Mesendoderm (in vitro differentiated cells): ENCODE results near the gene METRN. TPM values are rescaled to one million over a fixed set of nuclear protein-coding genes. Genes with fewer than 3 reads are reported as not detected.

Experiments
- DNase-seq: peaks from one replicate; pipeline ENCODE4 v3.0.0; 2013
- H2AK5ac ChIP-seq: 2 replicates; pipeline ENCODE4 v1.6.1; 2013; ENCODE audit warnings: low read length, inconsistent platforms
- H2BK120ac ChIP-seq: 2 replicates; pipeline ENCODE4 v1.6.1; 2013; ENCODE audit warnings: low read depth, mild to moderate bottlenecking, low read length, moderate library complexity, mixed read lengths
- H2BK15ac ChIP-seq: replicated peaks from 2 replicates; pipeline ENCODE4 v1.6.1; 2013; ENCODE audit warnings: low read depth, mild to moderate bottlenecking, moderate library complexity
- H2BK5ac ChIP-seq: 2 replicates; pipeline ENCODE4 v1.6.1; 2013; ENCODE audit warnings: low read length, inconsistent platforms
- H3K18ac ChIP-seq: 2 replicates; pipeline ENCODE4 v1.6.1; 2013; ENCODE audit warnings: mild to moderate bottlenecking, low read length, mixed read lengths
- H3K23ac ChIP-seq: one replicate; pipeline ENCODE4 v1.6.1; 2013; ENCODE audit warnings: low read length
- H3K27ac ChIP-seq: 2 replicates; pipeline ENCODE4 v1.5.1; 2013; ENCODE audit warnings: low read depth, mild to moderate bottlenecking, inconsistent platforms, low read length, moderate library complexity
- H3K27me3 ChIP-seq: 2 replicates; pipeline ENCODE4 v1.6.1; 2013; ENCODE audit warnings: low read length, control low read depth, mild to moderate bottlenecking, inconsistent platforms; ENCODE audit not compliant: insufficient read depth, poor library complexity
- H3K36me3 ChIP-seq: 2 replicates; pipeline ENCODE4 v1.6.1; 2013; ENCODE audit warnings: low read length, inconsistent platforms; ENCODE audit not compliant: control insufficient read depth, insufficient read depth
- H3K4ac ChIP-seq: one replicate; pipeline ENCODE4 v1.6.1; 2013; ENCODE audit warnings: low read depth, mild to moderate bottlenecking, low read length, moderate library complexity
- H3K4me1 ChIP-seq: 2 replicates; pipeline ENCODE4 v1.6.1; 2013; ENCODE audit warnings: low read depth, low read length, inconsistent platforms; ENCODE audit not compliant: control insufficient read depth
- H3K4me2 ChIP-seq: 2 replicates; pipeline ENCODE4 v1.6.1; 2013; ENCODE audit warnings: low read length
- H3K4me3 ChIP-seq: 2 replicates; pipeline ENCODE4 v1.5.1; 2013; ENCODE audit warnings: mild to moderate bottlenecking, low read length
- H3K56ac ChIP-seq: one replicate; pipeline ENCODE4 v1.6.1; 2013; ENCODE audit warnings: low read length
- H3K79me1 ChIP-seq: 2 replicates; pipeline ENCODE4 v1.6.1; 2013; ENCODE audit warnings: low read length, inconsistent platforms
- H3K79me2 ChIP-seq: 2 replicates; pipeline ENCODE4 v1.6.1; 2013; ENCODE audit warnings: mild to moderate bottlenecking, low read length; ENCODE audit not compliant: control insufficient read depth, insufficient read depth
- H3K9ac ChIP-seq: 2 replicates; pipeline ENCODE4 v1.6.1; 2013; ENCODE audit warnings: low read length, inconsistent platforms
- H4K5ac ChIP-seq: one replicate; pipeline ENCODE4 v1.6.1; 2013; ENCODE audit warnings: low read length
- H4K8ac ChIP-seq: one replicate; pipeline ENCODE4 v1.6.1; 2013; ENCODE audit warnings: low read depth, mild to moderate bottlenecking, control low read depth, low read length, moderate library complexity
- WGBS: extraction: QIAGEN DNeasy Blood & Tissue Kit; methylation state at CpG from one replicate; pipeline ENCODE4 v1.1.7; 2013; ENCODE audit warnings: low lambda C conversion rate, missing lambda C conversion rate; ENCODE audit not compliant: insufficient coverage; ENCODE audit errors: extremely low coverage; 5-methylcytosine and 5-hydroxymethylcytosine counted together
- polyA plus RNA-seq, 2 experiments: library from polyadenylated mRNA; stranded (reverse); fragments of 200-250 nt; gene quantifications; one replicate each; pipeline ENCODE4 v1.2.3, GENCODE V29; 2013

The METRN gene
- 2.4 TPM for polyA plus RNA-seq (2013, experiment 1 of 2)
- 2.0 TPM for polyA plus RNA-seq (2013, experiment 2 of 2)

DNA sequence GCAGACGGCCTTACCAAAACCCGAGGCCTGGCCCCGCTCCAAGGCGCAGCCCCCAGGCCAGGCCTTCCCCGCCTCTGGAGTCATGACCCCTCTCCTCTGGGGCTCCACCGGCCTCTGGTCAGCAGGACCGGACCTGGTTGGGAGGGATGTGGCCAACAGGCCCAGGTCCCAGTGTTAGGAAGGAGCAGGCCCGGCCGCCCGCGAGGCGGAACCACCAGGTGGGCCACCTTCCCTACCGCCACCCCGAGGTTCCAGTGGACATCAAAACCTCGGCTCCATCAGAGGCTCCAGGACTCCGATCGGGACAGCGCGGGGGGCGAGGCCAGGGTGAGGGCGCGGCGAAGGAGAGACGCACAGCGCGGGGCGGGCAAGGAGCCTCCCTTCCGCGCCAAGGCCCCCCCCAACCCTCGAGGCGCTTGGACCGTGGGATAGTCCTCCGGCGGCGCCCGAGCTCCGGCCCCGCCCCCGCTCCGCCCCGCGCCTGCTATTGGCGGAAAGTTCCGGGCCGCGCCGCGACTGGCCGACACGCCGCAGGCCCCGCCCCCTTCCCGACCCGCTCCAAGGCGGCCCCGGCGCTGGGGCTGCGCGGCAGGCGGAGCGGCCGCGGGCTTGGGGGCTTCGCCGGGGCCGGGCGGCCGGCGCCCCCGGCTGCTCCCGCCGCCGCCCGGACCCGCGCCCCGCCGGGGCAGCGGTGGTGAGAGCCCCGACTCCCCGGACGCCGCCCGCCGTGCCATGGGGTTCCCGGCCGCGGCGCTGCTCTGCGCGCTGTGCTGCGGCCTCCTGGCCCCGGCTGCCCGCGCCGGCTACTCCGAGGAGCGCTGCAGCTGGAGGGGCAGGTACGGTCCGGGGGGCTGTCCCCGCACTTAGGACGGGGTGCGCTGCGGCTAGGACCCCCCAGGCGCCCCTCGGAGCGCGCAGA lies at the start of gene METRN:
Gene METRN (plus strand): TSS at position 561 of the 919 bp plus-strand sequence. CDS start 172 bp downstream, at position 733.
- no peak within 1 kb of the TSS for H4K5ac ChIP-seq
- H3K4me3 ChIP-seq: no peak within 1 kb of the TSS
- no peaks in the 10 kb centered on the region for H3K79me1 ChIP-seq
- no peaks in the 10 kb centered on the region for H3K4me1 ChIP-seq
- H3K36me3 ChIP-seq: no peaks in the 10 kb centered on the region
- no peak within 1 kb of the TSS for H4K8ac ChIP-seq
- H3K27ac ChIP-seq: no peak within 1 kb of the TSS
- peaks cover 7% of the 10 kb centered on the region for H3K27me3 ChIP-seq
- no peak within 1 kb of the TSS for H3K18ac ChIP-seq
- H2BK120ac ChIP-seq: no peak within 1 kb of the TSS
- no peak within 1 kb of the TSS for H3K23ac ChIP-seq
- peak; percentile 83 for DNase-seq
- peak within 1 kb of the TSS; percentile 58 for H3K4me2 ChIP-seq
- H3K56ac ChIP-seq: peak within 1 kb of the TSS; percentile 58
- no peaks in the 10 kb centered on the region for H3K79me2 ChIP-seq
- H3K9ac ChIP-seq: peak within 1 kb of the TSS; percentile 47
- H2AK5ac ChIP-seq: no peak within 1 kb of the TSS
- H2BK15ac ChIP-seq: no peak within 1 kb of the TSS
- H3K4ac ChIP-seq: no peak within 1 kb of the TSS
- no peak within 1 kb of the TSS for H2BK5ac ChIP-seq
- WGBS: no CpG with 5 or more reads among the region's 108 CpGs

DNA sequence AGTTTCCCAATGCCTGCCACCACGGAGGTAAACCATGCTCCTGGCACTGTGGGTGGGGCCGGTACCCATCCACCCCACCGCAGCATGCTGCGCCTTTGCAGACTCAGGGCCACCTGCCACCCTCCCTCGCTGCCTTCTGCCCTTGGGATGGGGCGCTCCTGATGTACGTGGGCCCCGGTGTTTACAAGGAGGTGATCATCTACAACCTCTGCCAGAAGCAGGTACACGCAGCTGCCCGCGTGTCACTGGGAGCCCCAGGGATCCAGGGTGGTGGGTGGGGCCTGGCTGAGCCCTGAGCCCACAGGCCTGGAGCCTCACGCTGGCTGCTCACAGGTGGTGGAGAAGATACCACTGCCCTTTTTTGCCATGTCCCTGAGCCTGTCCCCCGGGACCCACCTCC lies 48.3 kb upstream of the METRN start:
- no peak overlapping the region for H3K27ac ChIP-seq
- H2BK15ac ChIP-seq: no peak overlapping the region
- H3K4me2 ChIP-seq: no peak overlapping the region
- WGBS: no CpG with 5 or more reads among the region's 13 CpGs
- no peaks in the 10 kb centered on the region for H3K27me3 ChIP-seq
- H2BK5ac ChIP-seq: no peak overlapping the region
- H3K79me1 ChIP-seq: peaks cover 9% of the 10 kb centered on the region
- no peak overlapping the region for H3K18ac ChIP-seq
- no peak overlapping the region for H3K56ac ChIP-seq
- no peak overlapping the region for H3K4me3 ChIP-seq
- H2AK5ac ChIP-seq: no peak overlapping the region
- no peak overlapping the region for H4K8ac ChIP-seq
- H2BK120ac ChIP-seq: no peak overlapping the region
- H3K79me2 ChIP-seq: peaks cover 12% of the 10 kb centered on the region
- no peak overlapping the region for H4K5ac ChIP-seq
- H3K9ac ChIP-seq: no peak overlapping the region
- no peak for DNase-seq
- H3K4ac ChIP-seq: no peak overlapping the region
- H3K36me3 ChIP-seq: peaks cover 12% of the 10 kb centered on the region
- no peak overlapping the region for H3K23ac ChIP-seq
- no peaks in the 10 kb centered on the region for H3K4me1 ChIP-seq

DNA sequence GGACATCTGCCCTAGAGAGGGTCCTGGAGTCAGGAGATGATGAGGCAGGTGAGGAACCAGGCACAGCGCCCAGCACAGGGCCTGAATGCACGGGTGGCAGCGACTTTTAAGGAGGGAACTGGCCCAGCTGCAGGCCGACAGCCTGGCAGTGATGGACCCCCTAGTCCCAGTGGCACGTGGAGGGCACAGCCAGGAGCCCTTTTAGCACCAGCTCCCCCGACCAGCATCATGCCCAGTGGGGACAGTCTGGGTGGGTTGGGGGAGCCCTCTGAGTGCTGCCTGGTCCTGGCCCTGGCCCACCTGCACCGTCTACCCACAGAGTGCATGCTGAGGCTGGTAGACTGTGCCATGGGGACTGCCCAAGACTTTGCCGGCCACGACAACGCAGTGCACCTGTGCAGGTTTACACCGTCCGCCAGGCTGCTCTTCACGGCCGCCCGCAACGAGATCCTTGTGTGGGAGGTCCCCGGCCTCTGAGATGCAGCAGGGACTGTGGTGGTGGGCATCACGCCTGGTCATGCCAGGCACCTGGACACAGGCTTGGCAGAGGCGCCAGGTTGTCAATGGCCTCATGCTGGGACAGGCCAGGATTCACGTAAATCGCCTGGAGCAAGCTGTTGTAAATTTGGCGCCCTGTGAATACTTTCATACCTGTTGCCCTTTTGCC lies 47.7 kb upstream of the METRN start:
- H2AK5ac ChIP-seq: no peak overlapping the region
- H3K79me1 ChIP-seq: peaks cover 9% of the 10 kb centered on the region
- H3K56ac ChIP-seq: peak overlapping the region; percentile 64
- H3K27ac ChIP-seq: no peak overlapping the region
- H3K79me2 ChIP-seq: peaks cover 12% of the 10 kb centered on the region
- H3K23ac ChIP-seq: no peak overlapping the region
- H3K4me2 ChIP-seq: no peak overlapping the region
- H3K18ac ChIP-seq: no peak overlapping the region
- no peaks in the 10 kb centered on the region for H3K27me3 ChIP-seq
- WGBS: no CpG with 5 or more reads among the region's 22 CpGs
- H4K8ac ChIP-seq: no peak overlapping the region
- no peak for DNase-seq
- H2BK120ac ChIP-seq: no peak overlapping the region
- H3K4ac ChIP-seq: no peak overlapping the region
- no peak overlapping the region for H2BK5ac ChIP-seq
- H3K4me3 ChIP-seq: no peak overlapping the region
- H4K5ac ChIP-seq: no peak overlapping the region
- peaks cover 15% of the 10 kb centered on the region for H3K36me3 ChIP-seq
- no peaks in the 10 kb centered on the region for H3K4me1 ChIP-seq
- H2BK15ac ChIP-seq: no peak overlapping the region
- H3K9ac ChIP-seq: peak overlapping the region; percentile 42

DNA sequence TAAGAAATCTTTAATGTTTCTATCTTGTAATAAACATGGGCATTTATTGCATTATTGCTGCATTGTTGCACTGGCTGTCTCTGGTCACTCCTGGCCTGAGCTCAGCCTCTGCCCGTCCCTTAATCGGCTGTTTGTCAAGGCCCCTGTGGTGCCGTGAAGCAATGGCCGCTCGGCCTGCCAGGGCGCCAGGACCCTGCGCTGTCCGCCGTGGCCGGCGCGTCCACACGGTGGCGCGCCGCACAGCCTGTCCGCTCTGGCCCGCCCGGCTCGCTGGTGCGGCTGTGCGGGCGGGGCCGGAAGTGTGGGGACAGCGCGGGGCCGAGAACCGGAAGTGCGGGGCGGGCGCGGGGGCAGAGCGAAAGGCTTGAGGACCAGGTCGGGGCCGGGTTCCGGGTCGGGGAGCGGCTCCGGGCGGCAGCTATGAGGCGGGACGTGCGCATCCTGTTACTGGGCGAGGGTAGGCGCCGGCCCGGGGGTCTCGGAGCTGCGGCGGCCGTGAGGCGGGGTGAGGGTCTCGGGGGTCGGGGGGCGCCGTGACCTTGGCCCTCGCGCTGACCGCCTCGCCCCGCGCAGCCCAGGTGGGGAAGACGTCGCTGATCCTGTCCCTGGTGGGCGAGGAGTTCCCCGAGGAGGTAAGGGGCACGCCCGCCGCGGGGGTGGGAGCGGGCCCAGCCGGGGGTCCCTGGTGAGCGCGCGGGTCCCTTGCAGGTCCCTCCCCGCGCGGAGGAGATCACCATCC lies 47.0 kb upstream of the METRN start, which contains the start of gene RHOT2:
Gene RHOT2 (plus strand): TSS at position 353 of the 739 bp plus-strand sequence. CDS start 68 bp downstream, at position 421.
- H3K4me1 ChIP-seq: no peaks in the 10 kb centered on the region
- no peak within 1 kb of the TSS for H2AK5ac ChIP-seq
- no peak within 1 kb of the TSS for H2BK15ac ChIP-seq
- peaks cover 9% of the 10 kb centered on the region for H3K79me1 ChIP-seq
- H3K4me2 ChIP-seq: peak within 1 kb of the TSS; percentile 39
- no peaks in the 10 kb centered on the region for H3K27me3 ChIP-seq
- H3K4me3 ChIP-seq: peak within 1 kb of the TSS; percentile 88
- no peak within 1 kb of the TSS for H4K8ac ChIP-seq
- no peak within 1 kb of the TSS for H4K5ac ChIP-seq
- H3K36me3 ChIP-seq: peaks cover 20% of the 10 kb centered on the region
- no peak within 1 kb of the TSS for H2BK5ac ChIP-seq
- peaks cover 12% of the 10 kb centered on the region for H3K79me2 ChIP-seq
- no peak within 1 kb of the TSS for H3K27ac ChIP-seq
- H3K9ac ChIP-seq: peak within 1 kb of the TSS; percentile 94
- H2BK120ac ChIP-seq: no peak within 1 kb of the TSS
- H3K56ac ChIP-seq: peak within 1 kb of the TSS; percentile 97
- no CpG with 5 or more reads among the region's 78 CpGs for WGBS
- H3K23ac ChIP-seq: peak within 1 kb of the TSS; percentile 24
- H3K4ac ChIP-seq: peak within 1 kb of the TSS; percentile 64
- peak; percentile 95 for DNase-seq
- peak within 1 kb of the TSS; percentile 19 for H3K18ac ChIP-seq

DNA sequence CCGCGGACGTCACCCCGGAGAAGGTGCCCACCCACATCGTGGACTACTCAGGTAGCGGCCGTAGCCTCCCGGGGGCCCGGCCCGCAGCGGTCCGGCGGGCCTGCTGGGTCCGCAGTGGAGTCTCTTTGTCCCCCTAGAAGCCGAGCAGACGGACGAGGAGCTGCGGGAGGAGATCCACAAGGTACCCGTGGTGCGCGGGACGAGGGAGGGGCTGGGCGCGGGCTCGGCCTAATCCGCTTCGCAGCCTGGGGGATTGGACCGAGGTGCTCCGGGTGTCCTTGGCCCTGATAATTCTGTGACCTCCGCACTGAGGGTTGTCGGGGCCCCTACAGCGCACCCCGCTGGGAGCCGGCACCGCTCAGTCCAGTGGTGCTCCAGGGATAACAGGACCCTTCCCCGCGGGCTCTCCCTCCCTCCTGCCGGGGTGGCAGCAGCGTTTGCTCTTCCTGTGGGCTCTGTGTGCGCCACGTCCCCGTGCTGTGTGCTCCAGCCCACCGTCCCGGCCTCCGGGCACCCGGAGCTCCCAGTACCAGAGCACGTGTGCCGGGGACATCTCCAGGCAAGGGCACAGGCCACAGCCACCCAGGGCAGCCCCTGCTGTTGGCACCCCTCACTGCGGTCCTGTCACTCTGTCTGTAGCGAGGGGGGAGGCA lies 46.3 kb upstream of the METRN start:
- no peak overlapping the region for H2BK5ac ChIP-seq
- H2BK15ac ChIP-seq: no peak overlapping the region
- no peak overlapping the region for H4K8ac ChIP-seq
- no peak overlapping the region for H3K27ac ChIP-seq
- H3K23ac ChIP-seq: peak overlapping the region; percentile 24
- no peak overlapping the region for H2AK5ac ChIP-seq
- no CpG with 5 or more reads among the region's 50 CpGs for WGBS
- H3K18ac ChIP-seq: peak overlapping the region; percentile 19
- peak overlapping the region; percentile 97 for H3K56ac ChIP-seq
- H4K5ac ChIP-seq: no peak overlapping the region
- H3K4me3 ChIP-seq: peak overlapping the region; percentile 88
- H3K4me1 ChIP-seq: no peaks in the 10 kb centered on the region
- H3K4me2 ChIP-seq: peak overlapping the region; percentile 39
- H3K9ac ChIP-seq: peak overlapping the region; percentile 94
- peaks cover 9% of the 10 kb centered on the region for H3K79me1 ChIP-seq
- H2BK120ac ChIP-seq: no peak overlapping the region
- H3K79me2 ChIP-seq: peaks cover 12% of the 10 kb centered on the region
- H3K36me3 ChIP-seq: peaks cover 22% of the 10 kb centered on the region
- H3K27me3 ChIP-seq: no peaks in the 10 kb centered on the region
- H3K4ac ChIP-seq: peak overlapping the region; percentile 64
- no peak for DNase-seq
